SK-N-SH treated with all-trans-retinoic acid at 6 μM for 48 hours (cell line): Measurements from ENCODE around the gene SLC39A10.

Source experiments
- CSDC2 ChIP-seq: fragments of 250-450 bp; sonication (Bioruptor Pico); IDR thresholded peaks from 2 replicates; pipeline ENCODE4 v1.5.0; 2020; ENCODE audit warnings: mild to moderate bottlenecking, moderate library complexity
- RARB ChIP-seq: fragments of 250-450 bp; sonication (Bioruptor Pico); IDR thresholded peaks from 2 replicates; pipeline ENCODE4 v1.8.0; 2021; ENCODE audit warnings: mild to moderate bottlenecking, moderate library complexity
- SNAI2 ChIP-seq: fragments of 250-450 bp; sonication (Bioruptor Pico); IDR thresholded peaks from 2 replicates; pipeline ENCODE4 v1.5.0; 2020; ENCODE audit warnings: mild to moderate bottlenecking, moderate library complexity
- TOX ChIP-seq: fragments of 250-450 bp; sonication (Bioruptor Pico); IDR thresholded peaks from 2 replicates; pipeline ENCODE4 v1.8.0; 2021; ENCODE audit warnings: mild to moderate bottlenecking, moderate library complexity, borderline replicate concordance
- ZC3H10 ChIP-seq: fragments of 250-450 bp; sonication (Bioruptor Pico); IDR thresholded peaks from 2 replicates; pipeline ENCODE4 v1.5.1; 2021; ENCODE audit warnings: mild to moderate bottlenecking, moderate library complexity
- ZNF565 ChIP-seq: fragments of 450-650 bp; formaldehyde crosslinking; conservative IDR thresholded peaks from 2 replicates; pipeline ENCODE4 v1.5.0; 2020; ENCODE audit warnings: low read depth, mild to moderate bottlenecking, moderate library complexity
- ZNF70 ChIP-seq: fragments of 450-650 bp; formaldehyde crosslinking; IDR thresholded peaks from 2 replicates; pipeline ENCODE4 v1.5.0; 2020; ENCODE audit warnings: mild to moderate bottlenecking, moderate library complexity
- ZNF8 ChIP-seq: fragments of 450-650 bp; formaldehyde crosslinking; IDR thresholded peaks from 2 replicates; pipeline ENCODE4 v1.5.0; 2020; ENCODE audit warnings: mild to moderate bottlenecking, moderate library complexity
- TF ChIP-seq, protein P1 (sequence below): fragments of 250-450 bp; sonication (Bioruptor Pico); IDR thresholded peaks from 2 replicates; pipeline ENCODE4 v1.5.1; 2020; ENCODE audit warnings: low read depth, mild to moderate bottlenecking, moderate library complexity

DNA sequence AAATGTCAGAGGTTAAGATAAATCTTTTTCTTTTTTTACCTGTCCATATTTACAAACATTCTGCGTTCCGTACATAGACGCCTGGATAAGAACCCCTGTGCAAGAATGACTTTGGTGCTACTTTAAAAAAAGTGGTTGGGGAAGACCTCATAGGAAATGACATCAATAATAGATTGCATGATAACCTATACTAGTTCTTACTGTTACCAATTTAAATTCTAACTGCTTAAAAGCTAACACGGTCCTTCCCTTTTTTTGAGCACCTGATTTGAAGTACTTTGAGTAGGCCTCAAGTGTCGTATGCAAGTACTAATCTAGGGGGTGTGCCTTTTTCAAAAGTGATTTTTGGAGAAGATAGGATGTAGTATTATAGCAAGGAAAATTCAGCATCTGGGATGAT is 2.1 kb downstream of the SLC39A10 start:
- TF ChIP-seq SNAI2 (CRISPR knock-in tag) (no peak), CSDC2 (CRISPR knock-in tag) (no peak), ZNF8 (CRISPR knock-in tag) (no peak), ZC3H10 (no peak), RARB (CRISPR knock-in tag) (no peak), TOX (CRISPR knock-in tag) (no peak), ZNF565 (CRISPR knock-in tag) (no peak), ZNF70 (CRISPR knock-in tag) (no peak)
- TF ChIP-seq, protein P1, sequence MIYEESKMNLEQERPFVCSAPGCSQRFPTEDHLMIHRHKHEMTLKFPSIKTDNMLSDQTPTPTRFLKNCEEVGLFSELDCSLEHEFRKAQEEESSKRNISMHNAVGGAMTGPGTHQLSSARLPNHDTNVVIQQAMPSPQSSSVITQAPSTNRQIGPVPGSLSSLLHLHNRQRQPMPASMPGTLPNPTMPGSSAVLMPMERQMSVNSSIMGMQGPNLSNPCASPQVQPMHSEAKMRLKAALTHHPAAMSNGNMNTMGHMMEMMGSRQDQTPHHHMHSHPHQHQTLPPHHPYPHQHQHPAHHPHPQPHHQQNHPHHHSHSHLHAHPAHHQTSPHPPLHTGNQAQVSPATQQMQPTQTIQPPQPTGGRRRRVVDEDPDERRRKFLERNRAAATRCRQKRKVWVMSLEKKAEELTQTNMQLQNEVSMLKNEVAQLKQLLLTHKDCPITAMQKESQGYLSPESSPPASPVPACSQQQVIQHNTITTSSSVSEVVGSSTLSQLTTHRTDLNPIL (CRISPR knock-in tag) = no peak
